ENCODE data around the gene PPP1R16B. TPM values are rescaled to one million over a fixed set of nuclear protein-coding genes. Genes with fewer than 3 reads are reported as not detected.
"Not testable (repeated sequence)": the region's sequence is repeated elsewhere in the genome, so short reads cannot be mapped to it uniquely, and the experiment has no call there.

The PPP1R16B gene
- total and polyA plus RNA-seq, 4 donors = 2.6 to 15.0 (median 7.1) TPM

DNA sequence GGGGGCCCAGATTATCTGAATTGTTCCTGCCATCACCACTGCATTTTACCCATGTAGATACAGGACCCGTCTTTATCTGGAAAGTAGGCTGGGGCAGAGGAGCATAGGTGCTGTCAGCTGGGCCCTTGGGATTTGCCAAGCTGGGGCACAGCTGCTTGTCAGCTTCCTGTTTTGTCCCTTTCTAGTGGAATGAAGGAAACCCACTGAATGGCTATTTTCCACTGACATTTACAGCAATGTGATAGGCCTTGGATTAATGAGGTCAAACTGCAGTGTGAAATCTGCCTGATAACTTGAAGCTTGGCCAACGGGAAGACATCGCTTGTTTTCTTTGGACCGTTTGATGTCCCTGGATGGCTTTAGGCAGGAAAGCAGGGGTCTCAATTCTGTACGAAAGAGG is 6.7 kb downstream of the PPP1R16B start:
- H3K27me3 ChIP-seq (ENCODE audit: control insufficient read depth in 3 of 3, insufficient read depth in 3 of 3, low read length in 2 of 3) = peaks cover 0 to 40% (median 25%) of the 10 kb centered on the region in 3 donors
- H3K9ac ChIP-seq (ENCODE audit: insufficient read depth in 1 of 2, low read length in 2 of 2) = no peak overlapping the region
- peaks cover 0 to 1% (median 0%) of the 10 kb centered on the region in 4 donors for H3K36me3 ChIP-seq (ENCODE audit: control insufficient read depth in 4 of 4, insufficient read depth in 4 of 4, low read length in 4 of 4)
- 56 to 70% methylated on average over 5 of the region's 5 CpGs for WGBS, 2 donors
- peaks cover 0 to 21% (median 0%) of the 10 kb centered on the region in 5 donors for H3K4me1 ChIP-seq (ENCODE audit: control insufficient read depth in 5 of 5, insufficient read depth in 5 of 5, low read length in 5 of 5)
- H3K9me3 ChIP-seq (ENCODE audit: control insufficient read depth in 4 of 4, insufficient read depth in 3 of 4, low read length in 3 of 4) = peaks cover 0 to 4% (median 0%) of the 10 kb centered on the region in 4 donors
- DNase-seq (peak in 1 of 3 donors; percentile 9), ATAC-seq (ENCODE audit: insufficient read depth, low FRiP score) (no peak)
- TF ChIP-seq, protein P1, sequence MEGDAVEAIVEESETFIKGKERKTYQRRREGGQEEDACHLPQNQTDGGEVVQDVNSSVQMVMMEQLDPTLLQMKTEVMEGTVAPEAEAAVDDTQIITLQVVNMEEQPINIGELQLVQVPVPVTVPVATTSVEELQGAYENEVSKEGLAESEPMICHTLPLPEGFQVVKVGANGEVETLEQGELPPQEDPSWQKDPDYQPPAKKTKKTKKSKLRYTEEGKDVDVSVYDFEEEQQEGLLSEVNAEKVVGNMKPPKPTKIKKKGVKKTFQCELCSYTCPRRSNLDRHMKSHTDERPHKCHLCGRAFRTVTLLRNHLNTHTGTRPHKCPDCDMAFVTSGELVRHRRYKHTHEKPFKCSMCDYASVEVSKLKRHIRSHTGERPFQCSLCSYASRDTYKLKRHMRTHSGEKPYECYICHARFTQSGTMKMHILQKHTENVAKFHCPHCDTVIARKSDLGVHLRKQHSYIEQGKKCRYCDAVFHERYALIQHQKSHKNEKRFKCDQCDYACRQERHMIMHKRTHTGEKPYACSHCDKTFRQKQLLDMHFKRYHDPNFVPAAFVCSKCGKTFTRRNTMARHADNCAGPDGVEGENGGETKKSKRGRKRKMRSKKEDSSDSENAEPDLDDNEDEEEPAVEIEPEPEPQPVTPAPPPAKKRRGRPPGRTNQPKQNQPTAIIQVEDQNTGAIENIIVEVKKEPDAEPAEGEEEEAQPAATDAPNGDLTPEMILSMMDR (IDR thresholded peaks at IDR 0.05; ENCODE audit: control extremely low read depth, extremely low read depth) = no peak
- H3K4me3 ChIP-seq = no peak overlapping the region
- H3K27ac ChIP-seq (ENCODE audit: low read depth in 1 of 2, low read length in 1 of 2) = no peak overlapping the region

- no peak overlapping the region for H3K27ac ChIP-seq (ENCODE audit: low read depth in 1 of 2, low read length in 1 of 2)
- WGBS, 2 donors = 88% methylated on average over 4 of the region's 4 CpGs
- peaks cover 0 to 4% (median 0%) of the 10 kb centered on the region in 4 donors for H3K9me3 ChIP-seq (ENCODE audit: control insufficient read depth in 4 of 4, insufficient read depth in 3 of 4, low read length in 3 of 4)
- DNase-seq (no peak), ATAC-seq (ENCODE audit: insufficient read depth, low FRiP score) (no peak)
- peaks cover 0 to 32% (median 17%) of the 10 kb centered on the region in 3 donors for H3K27me3 ChIP-seq (ENCODE audit: control insufficient read depth in 3 of 3, insufficient read depth in 3 of 3, low read length in 2 of 3)
- TF ChIP-seq, protein P1 (IDR thresholded peaks at IDR 0.05; ENCODE audit: control extremely low read depth, extremely low read depth) = no peak
- H3K36me3 ChIP-seq (ENCODE audit: control insufficient read depth in 4 of 4, insufficient read depth in 4 of 4, low read length in 4 of 4) = peaks cover 0 to 1% (median 0%) of the 10 kb centered on the region in 4 donors
- H3K9ac ChIP-seq (ENCODE audit: insufficient read depth in 1 of 2, low read length in 2 of 2) = no peak overlapping the region
- H3K4me1 ChIP-seq (ENCODE audit: control insufficient read depth in 5 of 5, insufficient read depth in 5 of 5, low read length in 5 of 5) = peaks cover 0 to 19% (median 0%) of the 10 kb centered on the region in 5 donors
- no peak overlapping the region for H3K4me3 ChIP-seq
These were observed 7.4 kb downstream of the PPP1R16B start for GRCh38 chr20:38812709-38813573.

GRCh38 chr20:38813574-38813962 is 8.1 kb downstream of the PPP1R16B start:
- ATAC-seq (ENCODE audit: insufficient read depth, low FRiP score); H3K9ac ChIP-seq (ENCODE audit: insufficient read depth in 1 of 2, low read length in 2 of 2); H3K27ac ChIP-seq (ENCODE audit: low read depth in 1 of 2, low read length in 1 of 2); H3K36me3 ChIP-seq (ENCODE audit: control insufficient read depth in 4 of 4, insufficient read depth in 4 of 4, low read length in 4 of 4); DNase-seq; H3K4me3 ChIP-seq; H3K9me3 ChIP-seq (ENCODE audit: control insufficient read depth in 4 of 4, insufficient read depth in 3 of 4, low read length in 3 of 4): not testable (repeated sequence)
- Histone ChIP-seq H3K27me3 (ENCODE audit: control insufficient read depth in 3 of 3, insufficient read depth in 3 of 3, low read length in 2 of 3) (peaks cover 0 to 26% (median 11%) of the 10 kb centered on the region in 3 donors), H3K4me1 (ENCODE audit: control insufficient read depth in 5 of 5, insufficient read depth in 5 of 5, low read length in 5 of 5) (peaks cover 0 to 19% (median 0%) of the 10 kb centered on the region in 5 donors)
- WGBS, 2 donors = 94 to 95% methylated on average over 6 of the region's 6 CpGs

GRCh38 chr20:38815446-38815845 is 9.9 kb downstream of the PPP1R16B start:
- Histone ChIP-seq H3K9me3 (ENCODE audit: control insufficient read depth in 4 of 4, insufficient read depth in 3 of 4, low read length in 3 of 4) (peaks cover 0 to 4% (median 0%) of the 10 kb centered on the region in 4 donors), H3K27ac (ENCODE audit: low read depth in 1 of 2, low read length in 1 of 2) (no peak overlapping the region), H3K27me3 (ENCODE audit: control insufficient read depth in 3 of 3, insufficient read depth in 3 of 3, low read length in 2 of 3) (peaks cover 0 to 10% (median 4%) of the 10 kb centered on the region in 3 donors), H3K36me3 (ENCODE audit: control insufficient read depth in 4 of 4, insufficient read depth in 4 of 4, low read length in 4 of 4) (peaks cover 0 to 1% (median 0%) of the 10 kb centered on the region in 4 donors), H3K4me1 (ENCODE audit: control insufficient read depth in 5 of 5, insufficient read depth in 5 of 5, low read length in 5 of 5) (peaks cover 0 to 12% (median 0%) of the 10 kb centered on the region in 5 donors), H3K4me3 (no peak overlapping the region), H3K9ac (ENCODE audit: insufficient read depth in 1 of 2, low read length in 2 of 2) (no peak overlapping the region)
- TF ChIP-seq, protein P1 (IDR thresholded peaks at IDR 0.05; ENCODE audit: control extremely low read depth, extremely low read depth) = no peak
- DNase-seq = no peak
- ATAC-seq (ENCODE audit: insufficient read depth, low FRiP score) = no peak

Measured in lung (tissue), 12 donors.